Astrocyte (in vitro differentiated cells and primary cell): ENCODE data around the gene TCP11. TPM values are rescaled to one million over a fixed set of nuclear protein-coding genes. Genes with fewer than 3 reads are reported as not detected.

Experiments
- DNase-seq: peaks from one replicate; pipeline ENCODE4 v3.0.0-alpha.2; 2010; ENCODE audit warnings: low read depth
- FAIRE-seq: peaks from 2 replicates; lab custom pipeline; 2011; peaks lifted over from hg19 to GRCh38; lab: Jason Lieb, UNC
- H2AFZ ChIP-seq: 2 replicates; pipeline ENCODE4 v1.6.0; 2012; ENCODE audit warnings: low read depth, low read length, inconsistent platforms
- H3K27ac ChIP-seq: 2 replicates; pipeline ENCODE4 v1.5.1; 2011; ENCODE audit warnings: low read depth, low read length, inconsistent platforms
- H3K27me3 ChIP-seq: 2 replicates; pipeline ENCODE4 v1.6.0; 2011; ENCODE audit warnings: low read length, inconsistent platforms; ENCODE audit not compliant: insufficient read depth
- H3K36me3 ChIP-seq: 2 replicates; pipeline ENCODE4 v1.5.1; 2011; ENCODE audit warnings: low read length, inconsistent platforms; ENCODE audit not compliant: insufficient read depth
- H3K4me1 ChIP-seq: 2 replicates; pipeline ENCODE4 v1.5.1; 2011; ENCODE audit warnings: low read length, inconsistent platforms; ENCODE audit not compliant: insufficient read depth
- H3K4me2 ChIP-seq: 2 replicates; pipeline ENCODE4 v1.6.0; 2012; ENCODE audit warnings: low read length, inconsistent platforms
- H3K4me3 ChIP-seq: 2 replicates; pipeline ENCODE4 v1.5.1; 2011; ENCODE audit warnings: low read depth, mild to moderate bottlenecking, low read length, inconsistent platforms; ENCODE audit not compliant: insufficient read depth
- H3K79me2 ChIP-seq: 2 replicates; pipeline ENCODE4 v1.6.0; 2012; ENCODE audit warnings: mild to moderate bottlenecking, low read length, inconsistent platforms; ENCODE audit not compliant: insufficient read depth
- H3K9ac ChIP-seq: 2 replicates; pipeline ENCODE4 v1.6.0; 2012; ENCODE audit warnings: mild to moderate bottlenecking, low read length, inconsistent platforms
- H3K9me3 ChIP-seq: 2 replicates; pipeline ENCODE4 v1.5.1; 2012; ENCODE audit warnings: low read depth, mild to moderate bottlenecking, low read length, inconsistent platforms; ENCODE audit not compliant: insufficient read depth
- H4K20me1 ChIP-seq: 2 replicates; pipeline ENCODE4 v1.6.0; 2012; ENCODE audit warnings: low read length, inconsistent platforms; ENCODE audit not compliant: insufficient read depth
- H3K27ac Mint-ChIP-seq: one replicate; pipeline ENCODE4 v1.8.0; 2021; ENCODE audit warnings: mild to moderate bottlenecking, mixed read lengths; ENCODE audit not compliant: unreplicated experiment
- H3K27me3 Mint-ChIP-seq: one replicate; pipeline ENCODE4 v1.8.0; 2021; ENCODE audit warnings: low read depth, mixed read lengths; ENCODE audit not compliant: unreplicated experiment
- H3K36me3 Mint-ChIP-seq: one replicate; pipeline ENCODE4 v1.8.0; 2021; ENCODE audit warnings: low read depth, mixed read lengths; ENCODE audit not compliant: unreplicated experiment
- H3K4me1 Mint-ChIP-seq: one replicate; pipeline ENCODE4 v1.8.0; 2021; ENCODE audit warnings: low read depth, mixed read lengths; ENCODE audit not compliant: unreplicated experiment
- H3K4me3 Mint-ChIP-seq: one replicate; pipeline ENCODE4 v1.8.0; 2021; ENCODE audit warnings: mild to moderate bottlenecking, moderate library complexity, mixed read lengths; ENCODE audit not compliant: unreplicated experiment
- H3K9me3 Mint-ChIP-seq: one replicate; pipeline ENCODE4 v1.8.0; 2021; ENCODE audit warnings: mild to moderate bottlenecking, mixed read lengths; ENCODE audit not compliant: unreplicated experiment
- EZH2 ChIP-seq: IDR thresholded peaks from 2 replicates; pipeline ENCODE4 v1.6.1; 2012; ENCODE audit warnings: mild to moderate bottlenecking, low read length, inconsistent platforms; ENCODE audit not compliant: insufficient read depth
- total RNA-seq: library from RNA; stranded (reverse); gene quantifications from 2 replicates; pipeline ENCODE4 v1.2.1, GENCODE V29; 2021
- TF ChIP-seq, protein P1 (sequence below): IDR thresholded peaks from 2 replicates; pipeline ENCODE4 v1.5.1; 2011; ENCODE audit warnings: low read depth, mild to moderate bottlenecking, inconsistent platforms, low read length, moderate library complexity; ENCODE audit not compliant: insufficient read depth

Gene TCP11
- total RNA-seq, 1 donor from 2014 or later, result not detected

DNA sequence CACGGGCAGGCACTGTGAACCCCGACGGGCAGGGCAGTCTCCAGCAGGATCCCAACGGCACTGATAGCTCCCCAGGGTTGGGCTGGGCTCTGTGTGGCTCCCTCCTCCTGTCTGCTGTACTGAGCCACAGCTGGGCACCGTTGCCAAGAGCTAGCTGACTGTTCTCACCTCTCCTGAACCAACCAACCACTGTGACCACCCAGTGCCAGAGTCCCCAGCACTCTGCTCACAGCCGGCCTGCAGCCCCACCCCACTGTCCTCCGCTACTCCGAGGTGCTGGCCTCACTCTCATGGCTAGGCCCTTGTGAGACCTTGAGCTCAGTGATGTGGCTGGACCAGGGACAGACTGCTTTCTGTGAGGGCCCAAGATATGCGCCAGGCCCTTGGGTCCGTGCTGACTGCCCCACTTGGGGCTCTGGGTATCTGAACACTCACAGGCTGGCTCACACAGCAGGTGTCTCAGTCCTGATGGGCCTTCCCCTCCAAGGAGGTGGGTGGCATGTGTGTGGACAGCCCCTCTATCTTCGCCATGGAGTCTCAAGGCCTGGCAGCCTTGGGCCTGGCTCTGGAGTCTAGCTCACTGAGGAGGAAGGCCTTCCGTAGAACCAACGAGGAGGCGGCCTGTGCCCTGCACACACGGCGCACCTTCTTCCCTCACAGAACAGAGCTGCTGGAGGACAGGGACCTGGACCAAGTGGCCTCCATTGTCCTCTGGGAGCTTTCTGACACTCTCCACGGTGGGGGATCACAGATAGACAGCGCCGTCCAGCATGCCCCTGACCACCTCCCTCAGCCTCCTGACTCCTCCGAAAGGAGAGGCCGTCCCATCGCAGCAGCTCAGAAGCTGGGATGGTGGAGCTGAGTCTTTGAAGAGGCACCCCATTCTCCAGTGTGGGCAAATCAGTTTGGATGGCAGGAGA lies 53.5 kb downstream of the TCP11 start:
- Mint-ChIP-seq H3K36me3 (peaks cover 24% of the 10 kb centered on the region), H3K4me1 (peaks cover 35% of the 10 kb centered on the region), H3K27me3 (no peaks in the 10 kb centered on the region), H3K9me3 (no peaks in the 10 kb centered on the region), H3K4me3 (no peak overlapping the region), H3K27ac (no peak overlapping the region)
- Histone ChIP-seq H3K27ac (no peak overlapping the region), H3K4me1 (peaks cover 25% of the 10 kb centered on the region), H3K79me2 (no peaks in the 10 kb centered on the region), H4K20me1 (no peaks in the 10 kb centered on the region), H3K9me3 (no peaks in the 10 kb centered on the region), H3K4me3 (no peak overlapping the region), H3K4me2 (no peak overlapping the region), H2AFZ (no peak overlapping the region), H3K27me3 (no peaks in the 10 kb centered on the region), H3K9ac (no peak overlapping the region), H3K36me3 (no peaks in the 10 kb centered on the region)
- DNase-seq (no peak), FAIRE-seq (no peak)
- TF ChIP-seq, protein P1, sequence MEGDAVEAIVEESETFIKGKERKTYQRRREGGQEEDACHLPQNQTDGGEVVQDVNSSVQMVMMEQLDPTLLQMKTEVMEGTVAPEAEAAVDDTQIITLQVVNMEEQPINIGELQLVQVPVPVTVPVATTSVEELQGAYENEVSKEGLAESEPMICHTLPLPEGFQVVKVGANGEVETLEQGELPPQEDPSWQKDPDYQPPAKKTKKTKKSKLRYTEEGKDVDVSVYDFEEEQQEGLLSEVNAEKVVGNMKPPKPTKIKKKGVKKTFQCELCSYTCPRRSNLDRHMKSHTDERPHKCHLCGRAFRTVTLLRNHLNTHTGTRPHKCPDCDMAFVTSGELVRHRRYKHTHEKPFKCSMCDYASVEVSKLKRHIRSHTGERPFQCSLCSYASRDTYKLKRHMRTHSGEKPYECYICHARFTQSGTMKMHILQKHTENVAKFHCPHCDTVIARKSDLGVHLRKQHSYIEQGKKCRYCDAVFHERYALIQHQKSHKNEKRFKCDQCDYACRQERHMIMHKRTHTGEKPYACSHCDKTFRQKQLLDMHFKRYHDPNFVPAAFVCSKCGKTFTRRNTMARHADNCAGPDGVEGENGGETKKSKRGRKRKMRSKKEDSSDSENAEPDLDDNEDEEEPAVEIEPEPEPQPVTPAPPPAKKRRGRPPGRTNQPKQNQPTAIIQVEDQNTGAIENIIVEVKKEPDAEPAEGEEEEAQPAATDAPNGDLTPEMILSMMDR, result no peak
- no peak for TF ChIP-seq EZH2

DNA sequence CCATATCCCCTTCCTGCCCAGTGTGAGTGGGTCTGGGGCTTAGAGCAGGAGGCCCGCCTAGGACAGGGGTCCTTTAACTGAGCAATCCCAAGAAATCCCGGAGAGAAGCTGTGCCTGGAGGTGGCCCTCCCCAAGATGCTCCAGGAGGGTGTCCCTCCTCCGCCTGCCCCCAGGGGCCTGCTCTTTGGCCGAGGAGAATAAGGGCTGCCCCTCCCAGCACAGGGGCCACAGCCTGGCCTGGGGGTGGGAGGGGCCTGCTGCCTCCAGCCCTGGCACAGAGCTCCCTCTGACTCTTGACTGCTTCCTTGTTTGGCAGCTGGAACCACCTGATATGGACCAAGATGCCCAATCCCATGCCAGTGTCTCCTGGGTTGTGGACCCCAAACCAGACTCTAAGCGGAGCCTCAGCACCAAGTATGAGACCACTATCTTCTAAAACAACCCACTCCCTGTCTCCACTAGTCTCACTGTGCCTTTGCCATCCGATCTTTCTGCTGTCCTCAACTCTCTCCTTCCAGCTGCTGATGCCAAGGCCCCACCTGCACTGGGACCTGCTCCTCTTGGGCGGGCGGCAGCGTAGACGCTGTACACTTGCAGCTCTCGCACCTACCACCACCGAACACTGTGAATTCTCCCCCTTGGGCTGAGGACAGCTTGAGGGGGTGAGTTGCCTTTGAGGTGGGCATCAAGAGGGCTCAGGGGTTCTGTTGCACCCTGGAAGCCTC lies 54.3 kb downstream of the TCP11 start:
- FAIRE-seq (no peak), DNase-seq (no peak)
- peaks cover 24% of the 10 kb centered on the region for H3K36me3 Mint-ChIP-seq
- Histone ChIP-seq H3K27ac (no peak overlapping the region), H3K9me3 (no peaks in the 10 kb centered on the region), H3K4me2 (no peak overlapping the region), H3K79me2 (no peaks in the 10 kb centered on the region), H3K27me3 (no peaks in the 10 kb centered on the region), H3K36me3 (no peaks in the 10 kb centered on the region), H4K20me1 (no peaks in the 10 kb centered on the region), H2AFZ (no peak overlapping the region), H3K9ac (no peak overlapping the region), H3K4me1 (peaks cover 23% of the 10 kb centered on the region), H3K4me3 (no peak overlapping the region)
- no peaks in the 10 kb centered on the region for H3K27me3 Mint-ChIP-seq
- H3K27ac Mint-ChIP-seq, result no peak overlapping the region
- H3K4me1 Mint-ChIP-seq, result peaks cover 32% of the 10 kb centered on the region
- no peaks in the 10 kb centered on the region for H3K9me3 Mint-ChIP-seq
- TF ChIP-seq, protein P1, result no peak
- TF ChIP-seq EZH2, result no peak
- no peak overlapping the region for H3K4me3 Mint-ChIP-seq
